Fibroblast of skin of scalp (primary cell): ENCODE data around the gene STON1.
A peak's percentile ranks its signal among the peaks of the same experiment; 100 is the strongest.
"Not testable (repeated sequence)": the region's sequence is repeated elsewhere in the genome, so short reads cannot be mapped to it uniquely, and the experiment has no call there.

Experiments used
- DNase-seq: peaks from one replicate; pipeline ENCODE4 v3.0.0-alpha.2; 2013

The STON1 gene

DNA sequence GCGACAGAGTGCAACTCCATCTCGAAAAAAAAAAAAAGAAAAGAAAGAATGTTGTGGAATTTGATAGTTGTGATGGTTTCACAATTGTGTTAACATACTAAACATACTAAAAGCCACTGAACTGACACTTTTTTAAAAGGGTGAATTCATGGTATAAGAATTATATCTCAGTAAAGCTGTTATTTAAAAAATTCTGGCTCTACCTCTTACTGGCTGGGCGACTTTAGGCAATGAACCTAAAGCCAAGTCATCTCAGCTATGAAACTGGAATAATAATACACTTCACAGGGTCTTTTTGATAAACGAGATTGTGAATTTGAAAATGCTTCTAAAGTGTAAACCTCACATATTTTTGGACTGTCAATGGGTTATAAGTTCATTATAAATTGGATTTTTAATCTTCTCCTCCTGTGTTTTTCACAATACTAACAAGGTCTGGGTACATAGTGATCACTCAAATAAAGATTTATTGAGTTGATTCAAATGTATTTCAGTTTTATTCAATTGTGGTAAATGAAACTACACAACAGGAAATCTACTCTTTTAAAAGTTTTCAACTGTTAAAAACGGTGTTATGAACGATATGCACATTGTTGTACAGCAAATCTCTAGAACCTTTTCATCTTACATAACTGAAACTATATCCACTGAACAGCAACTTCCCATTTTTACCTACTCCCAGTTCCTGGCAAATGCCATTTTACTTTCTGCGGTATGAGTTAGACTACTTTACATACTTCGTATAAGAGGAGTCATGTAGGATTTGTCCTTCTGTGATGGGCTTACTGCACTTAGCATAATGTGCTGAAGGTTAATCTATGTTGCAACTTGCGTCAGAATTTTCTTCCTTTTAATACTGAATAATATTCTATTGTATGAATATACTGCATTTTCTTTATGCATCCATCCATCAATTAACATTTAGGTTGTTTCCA is 44.7 kb downstream of the STON1 start:
- no peak for DNase-seq

DNA sequence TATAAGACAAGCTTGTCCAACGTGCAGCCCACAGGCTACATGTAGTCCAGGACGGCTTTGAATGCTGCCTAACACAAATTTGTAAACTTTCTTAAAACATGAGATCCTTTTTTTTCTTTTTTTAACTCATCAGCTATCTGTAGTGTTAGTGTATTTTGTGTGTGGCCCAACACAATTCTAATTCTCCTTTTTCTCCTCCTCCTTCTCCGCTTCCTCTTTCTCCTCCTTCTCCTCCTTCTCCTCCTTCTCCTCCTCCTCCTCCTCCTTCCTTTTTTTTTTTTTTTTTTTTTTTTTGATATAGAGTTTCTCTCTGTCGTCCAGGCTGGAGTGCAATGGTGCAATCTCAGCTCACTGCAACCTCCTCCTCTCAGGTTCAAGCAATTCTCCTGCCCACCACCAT is 48.4 kb downstream of the STON1 start:
- DNase-seq: no peak

- no peak for DNase-seq
Observed at GRCh38 chr2:48583961-48584360, 54.0 kb downstream of the STON1 start.

DNA sequence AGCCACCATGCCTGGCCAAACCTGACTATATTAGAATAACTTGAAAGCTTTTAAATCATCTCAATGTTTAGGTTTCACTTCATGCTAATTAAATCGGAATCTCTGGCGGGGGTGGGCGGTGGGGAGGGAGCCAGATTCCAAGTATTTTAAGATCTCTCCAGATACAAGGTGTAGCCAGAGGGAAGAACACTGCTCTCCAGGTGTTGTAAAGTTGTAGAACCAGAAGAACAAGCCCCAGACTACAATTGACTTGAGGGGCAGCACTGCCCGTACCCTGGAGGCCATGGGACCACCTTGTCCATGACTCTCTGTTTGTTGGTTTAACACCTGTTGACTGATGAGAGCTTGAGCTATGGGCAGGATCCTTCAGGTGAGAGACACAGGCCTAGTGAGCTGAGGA is 54.6 kb downstream of the STON1 start:
- DNase-seq: no peak

GRCh38 chr2:48586433-48586832 is 56.5 kb downstream of the STON1 start:
- no peak for DNase-seq

DNA sequence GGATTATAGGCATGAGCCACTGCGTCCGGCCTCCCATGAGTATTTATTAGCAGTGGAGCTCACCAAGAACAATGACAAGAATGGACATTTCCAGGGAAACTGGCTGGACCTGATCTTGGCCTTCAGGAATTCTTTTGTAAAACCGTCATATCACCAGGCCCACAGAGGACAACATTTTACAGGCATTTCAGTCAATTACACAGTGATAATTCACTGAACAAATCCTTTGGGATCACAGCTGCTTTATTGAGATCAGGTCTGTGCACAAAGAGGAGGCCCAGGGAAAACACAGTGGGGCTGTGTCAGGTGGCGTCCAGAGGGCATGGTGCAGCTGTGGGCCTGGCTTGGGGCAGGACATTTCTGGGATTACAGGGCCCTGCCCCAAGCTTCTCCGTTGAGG is 57.6 kb downstream of the STON1 start:
- no peak for DNase-seq

DNA sequence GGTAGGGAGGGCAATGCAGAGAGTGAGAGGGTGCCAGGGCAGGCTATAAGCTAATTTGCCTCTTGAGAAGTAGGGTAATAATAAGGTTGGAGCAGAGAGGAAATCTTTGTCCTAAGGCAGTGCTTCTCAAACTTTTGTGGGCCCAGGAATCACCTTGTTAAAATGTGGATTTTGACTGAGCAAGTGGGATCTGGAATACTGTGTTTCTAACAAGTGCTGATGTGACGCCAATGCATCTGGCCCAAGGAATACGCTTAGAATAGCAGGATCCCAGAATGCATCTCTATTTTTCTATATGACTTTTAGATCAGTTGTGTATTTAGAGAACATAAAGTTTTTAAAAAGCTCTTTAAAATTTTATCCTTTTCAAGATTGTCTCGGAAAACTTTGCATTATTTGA is 58.0 kb downstream of the STON1 start:
- DNase-seq: no peak

DNA sequence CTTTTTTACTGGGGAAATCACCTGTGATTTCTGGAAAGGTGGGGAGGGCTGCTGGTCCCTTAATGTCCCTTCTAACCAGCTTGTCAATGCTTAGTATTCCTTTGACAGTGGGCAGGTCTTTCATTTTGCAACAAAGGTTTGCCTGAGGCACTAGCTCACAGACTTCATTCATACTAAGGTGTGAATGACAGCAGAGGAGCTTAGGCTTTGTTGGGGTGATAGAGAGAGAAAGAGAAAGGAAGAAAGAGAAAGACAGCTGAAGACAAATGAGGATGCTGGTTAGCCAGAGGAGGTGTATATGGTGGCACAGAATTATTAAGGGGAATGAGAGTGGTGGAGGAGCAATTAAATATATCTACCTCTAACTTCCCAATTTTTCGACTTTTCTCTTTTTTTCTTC is 58.8 kb downstream of the STON1 start:
- DNase-seq: no peak

GRCh38 chr2:48589170-48589767 is 59.3 kb downstream of the STON1 start:
- DNase-seq: peak; percentile 34

- no peak for DNase-seq
Observed at GRCh38 chr2:48590017-48590416, 60.1 kb downstream of the STON1 start.

DNA sequence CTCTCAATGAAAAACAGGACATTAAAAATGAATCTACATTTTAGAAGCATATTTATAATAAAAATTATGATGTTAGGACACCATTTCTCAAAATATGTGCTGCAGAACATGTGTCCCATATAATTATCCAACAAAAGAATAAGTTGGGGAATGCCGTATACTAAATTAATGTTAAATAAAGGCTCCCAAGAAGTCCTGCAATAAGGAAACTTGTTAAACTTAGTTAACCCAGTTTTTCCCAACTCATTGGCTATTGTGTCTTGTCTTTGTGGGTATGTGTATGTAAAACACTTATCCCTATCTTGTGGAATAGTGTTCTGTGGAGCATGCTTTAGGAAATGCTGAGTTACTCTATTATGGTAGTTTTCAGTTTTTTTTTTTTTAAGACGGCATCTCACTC is 62.1 kb downstream of the STON1 start:
- no peak for DNase-seq

DNA sequence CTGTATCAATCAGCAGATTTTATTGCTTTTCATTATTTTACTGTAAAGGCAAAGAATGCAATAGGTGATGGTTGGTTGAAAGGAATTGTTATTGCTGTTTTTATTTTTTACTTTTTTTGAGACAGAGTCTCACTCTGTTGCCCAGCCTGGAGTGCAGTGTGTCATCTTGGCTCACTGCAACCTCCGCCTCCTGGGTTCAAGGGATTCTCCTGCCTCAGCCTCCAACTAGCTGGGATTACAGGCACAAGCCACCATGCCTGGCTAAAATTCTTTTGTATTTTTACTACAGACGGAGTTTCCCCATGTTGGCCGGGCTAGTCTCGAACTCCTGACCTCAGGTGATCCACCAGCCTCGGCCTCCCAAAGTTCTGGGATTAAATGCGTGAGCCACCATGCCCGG is 66.8 kb downstream of the STON1 start:
- DNase-seq: not testable (repeated sequence)

GRCh38 chr2:48597492-48597891 is 67.5 kb downstream of the STON1 start:
- no peak for DNase-seq

- DNase-seq: peak; percentile 58
Observed at GRCh38 chr2:48600204-48600813, 70.4 kb downstream of the STON1 start.

DNA sequence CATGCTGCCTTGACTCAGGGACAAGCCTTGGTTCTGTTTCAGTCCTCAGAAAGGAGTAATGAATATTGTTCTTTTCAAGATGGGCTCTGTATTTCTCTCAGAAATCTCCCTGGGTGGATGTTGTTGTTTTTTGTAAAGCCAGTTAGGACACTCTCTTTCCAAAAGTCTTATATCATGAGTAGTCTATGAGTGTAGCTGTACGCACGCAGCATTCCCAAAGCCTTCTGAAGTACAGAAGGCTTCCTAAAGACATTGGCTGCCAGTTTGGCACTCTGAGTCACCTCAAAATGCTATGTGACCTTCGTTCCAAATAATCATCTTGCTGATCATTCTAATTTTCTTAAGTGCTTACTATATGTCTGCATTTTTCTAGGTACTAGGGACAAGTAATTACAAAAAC is 71.0 kb downstream of the STON1 start:
- peak; percentile 73 for DNase-seq

GRCh38 chr2:48601349-48601748 is 71.4 kb downstream of the STON1 start:
- DNase-seq: peak; percentile 23

DNA sequence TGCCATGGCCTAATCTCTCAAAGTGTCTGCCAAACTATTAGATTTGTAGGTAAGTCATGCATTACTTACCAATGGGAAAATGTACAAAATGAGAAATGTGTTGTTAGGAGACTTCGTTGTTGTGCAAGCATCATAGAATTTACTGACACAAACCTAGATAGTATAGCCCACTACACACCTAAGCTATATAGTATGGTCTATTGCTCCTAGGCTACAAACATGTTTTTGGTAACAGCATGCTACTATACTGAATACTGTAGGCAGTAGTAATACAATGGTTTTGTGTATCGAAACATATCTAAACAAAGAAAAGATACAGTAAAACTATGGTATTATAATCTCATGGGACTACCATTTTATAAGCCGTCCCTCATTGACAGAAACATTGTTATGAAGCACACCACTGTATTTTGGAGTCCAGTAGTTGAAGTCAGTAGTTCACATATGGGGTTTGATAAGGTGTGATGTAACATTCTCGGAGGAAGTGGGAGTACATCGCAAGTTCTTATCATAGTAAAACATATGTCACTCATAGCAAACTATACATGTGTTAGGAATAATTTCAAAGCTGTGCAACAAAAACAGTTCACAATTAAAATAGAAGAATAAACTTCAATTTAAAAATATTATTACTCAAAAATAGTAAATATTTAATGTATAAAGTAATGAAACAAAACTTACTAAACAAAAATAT is 75.7 kb downstream of the STON1 start:
- DNase-seq: no peak

DNA sequence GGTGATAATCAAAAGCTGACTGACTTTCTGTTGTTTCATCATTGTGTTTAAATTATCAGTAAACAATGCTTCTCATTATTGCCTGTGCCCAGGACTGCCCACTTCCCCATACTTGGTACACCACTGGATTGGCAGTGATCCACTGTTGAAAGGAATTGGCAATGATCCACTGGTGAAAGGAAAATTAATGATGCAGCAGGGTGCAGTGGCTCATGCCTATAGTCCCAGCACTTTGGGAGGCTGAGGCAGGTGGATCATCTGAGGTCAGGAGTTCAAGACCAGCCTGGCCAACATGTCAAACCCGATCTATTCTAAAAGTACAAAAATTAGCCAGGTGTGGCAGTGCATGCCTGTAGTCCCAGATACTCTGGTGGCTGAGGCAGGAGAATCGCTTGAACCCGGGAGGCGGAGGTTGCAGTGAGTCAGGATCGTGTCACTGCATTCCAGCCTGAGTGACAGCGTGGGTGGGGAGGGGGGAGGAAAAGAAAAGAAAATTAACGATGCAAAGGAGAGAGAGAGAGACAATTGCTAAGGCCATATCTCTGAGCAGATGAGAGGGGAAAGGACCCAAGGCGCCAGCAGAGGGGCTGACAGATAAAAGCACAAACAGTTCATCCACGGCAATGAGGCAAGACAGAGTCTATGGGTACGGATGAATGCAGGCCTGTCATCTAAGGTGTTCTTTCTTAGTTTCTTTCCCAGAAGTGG is 77.5 kb downstream of the STON1 start:
- peak; percentile 17 for DNase-seq

- no peak for DNase-seq
Observed at GRCh38 chr2:48613211-48613610, 83.3 kb downstream of the STON1 start.

DNA sequence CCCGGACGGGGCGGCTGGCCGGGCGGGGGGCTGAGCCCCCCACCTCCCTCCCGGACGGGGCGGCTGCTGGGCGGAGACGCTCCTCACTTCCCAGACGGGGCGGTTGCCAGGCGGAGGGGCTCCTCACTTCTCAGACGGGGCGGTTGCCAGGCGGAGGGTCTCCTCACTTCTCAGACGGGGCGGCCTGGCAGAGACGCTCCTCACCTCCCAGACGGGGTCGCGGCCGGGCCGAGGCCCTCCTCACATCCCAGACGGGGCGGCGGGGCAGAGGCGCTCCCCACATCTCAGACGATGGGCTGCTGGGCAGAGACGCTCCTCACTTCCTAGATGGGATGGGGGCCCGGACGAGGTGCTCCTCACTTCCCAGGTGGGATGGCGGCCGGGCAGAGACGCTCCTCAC is 84.6 kb downstream of the STON1 start:
- not testable (repeated sequence) for DNase-seq

DNA sequence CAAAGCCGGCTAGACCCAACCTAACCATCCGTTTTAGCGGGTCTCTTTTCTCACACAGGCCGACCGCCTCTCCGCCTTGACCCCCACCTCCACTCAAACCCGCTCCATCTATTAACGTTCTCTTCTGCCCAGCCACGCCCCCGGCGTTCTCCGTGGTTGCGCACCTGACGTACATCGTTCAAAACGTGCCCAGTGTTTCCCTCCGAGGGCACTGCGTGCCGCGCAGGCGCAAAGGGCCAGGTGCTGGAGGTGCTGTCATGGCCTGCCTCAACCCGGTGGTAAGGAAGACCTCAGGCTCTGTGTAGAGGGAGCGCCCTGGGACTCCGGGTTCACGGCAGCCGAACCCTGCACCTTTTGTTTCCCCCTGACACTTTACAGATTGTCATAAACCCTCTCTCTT is 87.7 kb downstream of the STON1 start, which contains the start of gene GTF2A1L:
Gene GTF2A1L, plus strand, starts transcription at position 239 of the 400 bp plus-strand sequence. Its CDS starts 19 bp downstream, at position 258.
- DNase-seq: no peak

DNA sequence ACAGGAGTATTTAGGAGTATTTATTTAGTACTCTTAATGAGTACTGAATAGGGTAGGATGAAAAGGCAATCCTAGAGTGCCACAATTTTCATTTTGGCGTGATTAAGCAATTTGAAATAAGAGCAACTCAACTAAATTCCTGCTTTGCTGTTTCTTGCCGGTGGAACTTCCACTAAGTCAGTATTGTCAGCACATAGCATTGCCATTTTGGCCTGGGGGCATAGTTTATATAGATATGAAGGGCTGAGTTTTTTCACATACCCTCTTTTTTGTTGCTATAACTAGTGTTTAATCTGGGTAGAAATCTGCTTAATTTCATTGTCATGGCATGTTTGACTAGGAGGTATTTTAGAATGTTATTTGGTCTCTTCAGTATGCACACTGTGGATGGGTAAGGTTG is 89.6 kb downstream of the STON1 start:
- no peak for DNase-seq
